ENCODE data around the gene TAF15.

DNA sequence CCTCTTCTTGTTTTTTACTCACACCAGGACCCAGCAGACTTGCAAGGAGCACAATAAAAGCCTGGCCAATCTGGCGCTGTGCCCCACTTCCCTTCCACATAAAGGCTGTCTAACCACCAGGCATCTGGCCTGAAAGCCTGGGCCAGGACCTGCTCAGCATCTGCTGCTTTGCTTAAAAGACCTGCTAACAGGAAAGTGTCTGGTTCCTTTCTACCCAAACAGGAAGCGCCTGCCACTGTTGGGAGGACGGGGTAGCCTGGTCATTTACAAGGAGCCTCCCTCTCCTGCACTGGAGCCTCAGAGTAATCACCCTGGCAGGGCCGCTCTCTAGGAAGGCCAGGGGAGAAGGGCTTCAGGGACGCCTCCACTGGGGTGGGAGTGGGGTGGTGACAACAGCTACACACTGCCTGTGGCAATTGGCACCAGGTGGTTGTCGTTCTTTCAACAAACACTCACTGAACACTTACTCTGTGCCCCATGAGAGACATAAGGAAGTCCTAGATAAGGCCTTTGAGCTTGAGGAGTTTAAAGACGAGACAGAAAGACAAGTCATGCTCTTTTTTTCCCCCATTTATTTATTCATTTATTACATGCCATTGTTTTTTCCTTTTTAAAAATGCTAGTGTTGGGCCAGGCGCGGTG lies 7.6 kb upstream of the TAF15 start:
- TF ChIP-seq, protein P1, sequence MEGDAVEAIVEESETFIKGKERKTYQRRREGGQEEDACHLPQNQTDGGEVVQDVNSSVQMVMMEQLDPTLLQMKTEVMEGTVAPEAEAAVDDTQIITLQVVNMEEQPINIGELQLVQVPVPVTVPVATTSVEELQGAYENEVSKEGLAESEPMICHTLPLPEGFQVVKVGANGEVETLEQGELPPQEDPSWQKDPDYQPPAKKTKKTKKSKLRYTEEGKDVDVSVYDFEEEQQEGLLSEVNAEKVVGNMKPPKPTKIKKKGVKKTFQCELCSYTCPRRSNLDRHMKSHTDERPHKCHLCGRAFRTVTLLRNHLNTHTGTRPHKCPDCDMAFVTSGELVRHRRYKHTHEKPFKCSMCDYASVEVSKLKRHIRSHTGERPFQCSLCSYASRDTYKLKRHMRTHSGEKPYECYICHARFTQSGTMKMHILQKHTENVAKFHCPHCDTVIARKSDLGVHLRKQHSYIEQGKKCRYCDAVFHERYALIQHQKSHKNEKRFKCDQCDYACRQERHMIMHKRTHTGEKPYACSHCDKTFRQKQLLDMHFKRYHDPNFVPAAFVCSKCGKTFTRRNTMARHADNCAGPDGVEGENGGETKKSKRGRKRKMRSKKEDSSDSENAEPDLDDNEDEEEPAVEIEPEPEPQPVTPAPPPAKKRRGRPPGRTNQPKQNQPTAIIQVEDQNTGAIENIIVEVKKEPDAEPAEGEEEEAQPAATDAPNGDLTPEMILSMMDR (conservative IDR thresholded peaks at IDR 0.05 in 1 of 2, IDR thresholded peaks at IDR 0.05 in 1 of 2; ENCODE audit: low read depth in 1 of 2, low read length in 2 of 2): no peak
- no peak for TF ChIP-seq EZH2 (IDR thresholded peaks at IDR 0.05; ENCODE audit: low read length, missing control alignments)
